H1 (cell line): ENCODE results near the gene ARHGEF4. TPM values are rescaled to one million over a fixed set of nuclear protein-coding genes. Genes with fewer than 3 reads are reported as not detected.

Experiments used
- CTCF ChIA-PET: fragments of 300-600 bp; sonication (Branson Sonifier 250); formaldehyde crosslinking; loops from one replicate; lab custom pipeline; 2021; ENCODE audit not compliant: partially characterized antibody; lab: Charles Lee
- POLR2A ChIA-PET: fragments of 300-600 bp; sonication (Branson Sonifier 250); formaldehyde crosslinking; loops from one replicate; lab custom pipeline; 2021; ENCODE audit warnings: inconsistent platforms; ENCODE audit not compliant: partially characterized antibody; lab: Charles Lee
- DNase-seq, 2 experiments: peaks; one replicate each; pipeline versions ENCODE4 v3.0.0 to v3.0.0-alpha.2; 2010 to 2022; ENCODE audit warnings: low spot score in 2 of 2, low read depth in 1 of 2, mixed read lengths in 1 of 2
- FAIRE-seq: peaks from 2 replicates; lab custom pipeline; 2011; peaks lifted over from hg19 to GRCh38; lab: Jason Lieb, UNC
- H2AFZ ChIP-seq: 2 replicates; pipeline ENCODE4 v1.8.1; 2012; ENCODE audit warnings: low read length, inconsistent platforms
- H2AK5ac ChIP-seq: 2 replicates; pipeline ENCODE4 v1.6.1; 2013; ENCODE audit warnings: low read depth, low read length
- H2BK120ac ChIP-seq: replicated peaks from 2 replicates; pipeline ENCODE3; 2013; ENCODE audit warnings: low read depth, low read length, inconsistent platforms
- H2BK12ac ChIP-seq: 2 replicates; pipeline ENCODE4 v1.6.1; 2013; ENCODE audit warnings: low read depth, low read length
- H2BK15ac ChIP-seq: 2 replicates; pipeline ENCODE4 v1.6.1; 2013; ENCODE audit warnings: low read length
- H2BK20ac ChIP-seq: 2 replicates; pipeline ENCODE4 v1.6.1; 2013; ENCODE audit warnings: low read length
- H2BK5ac ChIP-seq: 2 replicates; pipeline ENCODE4 v1.6.1; 2013; ENCODE audit warnings: low read depth, low read length
- H3K14ac ChIP-seq: 2 replicates; pipeline ENCODE4 v1.6.1; 2013; ENCODE audit warnings: inconsistent platforms; ENCODE audit not compliant: insufficient read length
- H3K18ac ChIP-seq: 2 replicates; pipeline ENCODE4 v1.6.1; 2013; ENCODE audit warnings: low read length; ENCODE audit errors: extremely low read depth
- H3K23ac ChIP-seq: 2 replicates; pipeline ENCODE4 v1.6.1; 2013; ENCODE audit warnings: inconsistent platforms; ENCODE audit not compliant: insufficient read length
- H3K23me2 ChIP-seq: 2 replicates; pipeline ENCODE4 v1.6.1; 2013; ENCODE audit warnings: low read depth, low read length
- H3K27ac ChIP-seq: 2 replicates; pipeline ENCODE4 v1.6.1; 2011; ENCODE audit warnings: low read depth, low read length, inconsistent platforms
- H3K27me3 ChIP-seq, 4 experiments: replicated peaks in 1 of 4; 1 replicate in 1 of 4; 2 replicates in 3 of 4; pipeline versions ENCODE4 v1.6.1 to v1.8.1; 2011 to 2013; ENCODE audit warnings: low read length in 3 of 4, mild to moderate bottlenecking in 3 of 4, inconsistent platforms in 2 of 4, mixed read lengths in 2 of 4, moderate library complexity in 1 of 4; ENCODE audit not compliant: control insufficient read depth in 3 of 4, insufficient read depth in 3 of 4; ENCODE audit errors: extremely low read depth in 1 of 4
- H3K36me3 ChIP-seq, 4 experiments: 2 replicates each; pipeline versions ENCODE4 v1.6.1 to v1.8.1; 2011 to 2013; ENCODE audit warnings: mild to moderate bottlenecking in 4 of 4, low read length in 3 of 4, moderate library complexity in 2 of 4, control low read depth in 1 of 4, inconsistent platforms in 1 of 4; ENCODE audit not compliant: insufficient read depth in 4 of 4, control insufficient read depth in 2 of 4
- H3K4ac ChIP-seq: replicated peaks from 2 replicates; pipeline ENCODE3; 2013; ENCODE audit warnings: low read length, low read depth, mixed read lengths, inconsistent platforms; ENCODE audit not compliant: insufficient read length
- H3K4me1 ChIP-seq, 4 experiments: replicated peaks in 1 of 4; 1 replicate in 1 of 4; 2 replicates in 3 of 4; pipeline versions ENCODE4 v1.6.1 to v1.8.1; 2011 to 2013; ENCODE audit warnings: low read length in 3 of 4, inconsistent platforms in 2 of 4, mixed read lengths in 1 of 4; ENCODE audit not compliant: insufficient read depth in 4 of 4, control insufficient read depth in 3 of 4
- H3K4me2 ChIP-seq, 2 experiments: 2 replicates each; pipeline versions ENCODE4 v1.6.1 to v1.8.1; 2011 to 2013; ENCODE audit warnings: low read depth in 2 of 2, low read length in 2 of 2, control low read depth in 1 of 2, inconsistent platforms in 1 of 2, mild to moderate bottlenecking in 1 of 2; ENCODE audit not compliant: insufficient read depth in 1 of 2
- H3K4me3 ChIP-seq, 4 experiments: fragments of 200-600, 300-600 bp in 1 of 4; sonication (generic), shearing (Covaris generic), sonication (Bioruptor Twin) in 1 of 4; 2 replicates each; pipeline versions ENCODE4 v1.5.1 to v1.8.1; 2011 to 2016; ENCODE audit warnings: low read length in 4 of 4, low read depth in 3 of 4, control low read depth in 2 of 4, inconsistent platforms in 2 of 4, mild to moderate bottlenecking in 2 of 4, mixed read lengths in 1 of 4, moderate library complexity in 1 of 4; ENCODE audit not compliant: insufficient read depth in 2 of 4; ENCODE audit errors: extremely low read depth in 1 of 4
- H3K56ac ChIP-seq: replicated peaks from 2 replicates; pipeline ENCODE3; 2013; ENCODE audit warnings: low read depth, mild to moderate bottlenecking, mixed read lengths, low read length, inconsistent platforms; ENCODE audit not compliant: insufficient read length
- H3K79me1 ChIP-seq: 2 replicates; pipeline ENCODE4 v1.6.1; 2013; ENCODE audit warnings: low read depth, low read length, control low read depth
- H3K79me2 ChIP-seq, 2 experiments: 2 replicates each; pipeline versions ENCODE4 v1.6.1 to v1.8.1; 2012 to 2013; ENCODE audit warnings: low read length in 2 of 2, mild to moderate bottlenecking in 2 of 2, inconsistent platforms in 1 of 2; ENCODE audit not compliant: insufficient read depth in 2 of 2, control insufficient read depth in 1 of 2
- H3K9ac ChIP-seq, 4 experiments: replicated peaks in 1 of 4; 1 replicate in 1 of 4; 2 replicates in 3 of 4; pipeline versions ENCODE4 v1.6.1 to v1.8.1; 2011 to 2013; ENCODE audit warnings: low read depth in 3 of 4, low read length in 3 of 4, control low read depth in 2 of 4, mild to moderate bottlenecking in 2 of 4, moderate library complexity in 2 of 4, inconsistent platforms in 1 of 4; ENCODE audit errors: extremely low read depth in 1 of 4
- H3K9me3 ChIP-seq, 2 experiments: 2 replicates each; pipeline versions ENCODE4 v1.6.1 to v1.8.1; 2012 to 2013; ENCODE audit warnings: mild to moderate bottlenecking in 2 of 2, moderate library complexity in 2 of 2, control low read depth in 1 of 2, inconsistent platforms in 1 of 2, low read depth in 1 of 2, low read length in 1 of 2, mixed read lengths in 1 of 2; ENCODE audit not compliant: insufficient read depth in 2 of 2
- H4K20me1 ChIP-seq, 2 experiments: replicated peaks in 1 of 2; 2 replicates each; pipeline versions ENCODE3 to v1.8.1; 2011 to 2013; ENCODE audit warnings: inconsistent platforms in 2 of 2, low read length in 2 of 2, mild to moderate bottlenecking in 1 of 2; ENCODE audit not compliant: insufficient read depth in 2 of 2, control insufficient read depth in 1 of 2
- H4K5ac ChIP-seq: 2 replicates; pipeline ENCODE4 v1.6.1; 2013; ENCODE audit warnings: low read length, low read depth, mixed read lengths, inconsistent platforms; ENCODE audit not compliant: insufficient read length
- H4K8ac ChIP-seq: 2 replicates; pipeline ENCODE4 v1.8.0; 2013; ENCODE audit warnings: mild to moderate bottlenecking, moderate library complexity, low read length, inconsistent platforms; ENCODE audit not compliant: insufficient read depth; ENCODE audit errors: extremely low read depth
- H4K91ac ChIP-seq: replicated peaks from 2 replicates; pipeline ENCODE3; 2013; ENCODE audit warnings: low read length, mixed read lengths, inconsistent platforms; ENCODE audit not compliant: insufficient read length
- ASH2L ChIP-seq: fragments of 200-600, 300-600 bp; sonication (generic); IDR thresholded peaks from one replicate; pipeline ENCODE4 v1.7.1; 2017; ENCODE audit warnings: low read length
- CBX8 ChIP-seq: fragments of 300-800, 300-1000 bp; sonication (generic); IDR thresholded peaks from 2 replicates; pipeline ENCODE4 v1.7.1; 2016; ENCODE audit warnings: low read depth, low read length, borderline replicate concordance
- CEBPB ChIP-seq: IDR thresholded peaks from 2 replicates; pipeline ENCODE4 v1.6.1; 2012; ENCODE audit warnings: low read depth, low read length
- CREB1 ChIP-seq: IDR thresholded peaks from 2 replicates; pipeline ENCODE4 v1.6.1; 2012; ENCODE audit warnings: inconsistent platforms
- EZH2 ChIP-seq: fragments of 200-600 bp; sonication (generic); IDR thresholded peaks from 2 replicates; pipeline ENCODE4 v1.7.1; 2012; ENCODE audit warnings: low read depth, mild to moderate bottlenecking, moderate library complexity, low read length, inconsistent platforms; ENCODE audit not compliant: severe bottlenecking
- FOSL1 ChIP-seq: IDR thresholded peaks from 2 replicates; pipeline ENCODE4 v1.6.1; 2011; ENCODE audit warnings: mild to moderate bottlenecking, low read depth, low read length, moderate library complexity; ENCODE audit not compliant: insufficient read depth
- HDAC2 ChIP-seq, 2 experiments: fragments of 300-600 bp in 1 of 2; sonication (generic) in 1 of 2; IDR thresholded peaks; 2 replicates each; pipeline ENCODE4 v1.6.1; 2011 to 2012; ENCODE audit warnings: low read depth in 2 of 2, low read length in 2 of 2, mild to moderate bottlenecking in 2 of 2, moderate library complexity in 2 of 2, borderline replicate concordance in 1 of 2, inconsistent platforms in 1 of 2
- JUND ChIP-seq: IDR thresholded peaks from 2 replicates; pipeline ENCODE4 v1.6.1; 2011; ENCODE audit warnings: mild to moderate bottlenecking, improper control_type of control experiment, low read length
- SAP30 ChIP-seq: fragments of 300-600 bp; sonication (generic); IDR thresholded peaks from 2 replicates; pipeline ENCODE4 v1.7.1; 2012; ENCODE audit warnings: low read length, moderate library complexity, mild to moderate bottlenecking, inconsistent platforms; ENCODE audit not compliant: insufficient read depth, insufficient replicate concordance
- TAF7 ChIP-seq: optimal IDR thresholded peaks from 2 replicates; pipeline ENCODE3; 2011; ENCODE audit warnings: low read depth, mild to moderate bottlenecking, inconsistent platforms, low read length, moderate library complexity, borderline replicate concordance
- TEAD4 ChIP-seq: IDR thresholded peaks from 2 replicates; pipeline ENCODE4 v1.6.1; 2012; ENCODE audit warnings: low read depth, low read length, inconsistent platforms, mixed read lengths
- YY1 ChIP-seq: IDR thresholded peaks from 2 replicates; pipeline ENCODE4 v1.6.1; 2011; ENCODE audit warnings: low read depth, mild to moderate bottlenecking, low read length
- WGBS, 2 experiments: shearing (Covaris generic) in 1 of 2; methylation state at CpG; one replicate each; pipeline versions ENCODE4 v1.1.6 to v1.1.7; 2013 to 2015; ENCODE audit warnings: low lambda C conversion rate in 2 of 2, mixed read lengths in 2 of 2, inconsistent platforms in 1 of 2, low coverage in 1 of 2, missing lambda C conversion rate in 1 of 2; ENCODE audit not compliant: insufficient replicate concordance in 2 of 2, insufficient coverage in 1 of 2, insufficient read length in 1 of 2; ENCODE audit errors: extremely low coverage in 1 of 2, missing lambda C conversion rate in 1 of 2; 5-methylcytosine and 5-hydroxymethylcytosine counted together
- polyA plus RNA-seq, 7 experiments: library from polyadenylated mRNA; depleted of rRNA in 3 of 7; stranded (reverse) in 5 of 7; unstranded in 2 of 7; fragments of >200 nt in 5 of 7; fragments of 200-250 nt in 2 of 7; gene quantifications; 1 replicate in 5 of 7; 2 replicates in 1 of 7; 4 replicates in 1 of 7; pipeline versions ENCODE4 v1.2.1 to v1.2.3, GENCODE V29; 2011 to 2013; ENCODE audit warnings: missing spikeins in 2 of 7, mixed read lengths in 2 of 7
- total RNA-seq: library from RNA; stranded (reverse); fragmentation: NEBNext Ultra II Directional; extraction: Animal tissue kit (Norgen Biotek cat#: 25700); gene quantifications from 2 replicates; pipeline ENCODE4 v1.2.1, GENCODE V29; 2021

ARHGEF4 gene
- total and polyA plus RNA-seq, 2 of the 8 experiments (the other 6 are each of a cell fraction or from before 2014, with no cell fraction given) = 10.6 to 14.6 TPM

DNA sequence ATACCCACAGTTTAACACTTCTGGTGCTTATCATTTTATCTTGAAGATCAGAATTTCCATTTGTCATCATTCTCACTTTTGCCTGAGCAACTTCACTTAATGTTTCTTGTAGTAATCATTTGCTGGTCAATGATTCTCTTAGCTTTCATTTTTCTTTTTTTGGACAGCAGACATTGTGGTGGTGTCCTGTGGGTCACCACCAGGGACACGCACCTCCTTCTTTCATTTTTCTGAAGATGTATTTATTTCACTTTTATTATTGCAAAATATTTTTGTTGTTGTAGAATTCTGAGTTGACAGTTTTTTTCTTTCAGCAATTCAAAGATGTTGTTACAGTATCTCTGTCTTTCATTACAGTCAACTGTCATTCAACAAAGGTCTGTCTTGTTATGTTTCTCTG lies 172.3 kb downstream of the ARHGEF4 start:
- POLR2A ChIA-PET = no interaction called here
- Histone ChIP-seq H3K79me1 (no peaks in the 10 kb centered on the region), H3K23me2 (no peaks in the 10 kb centered on the region), H4K91ac (no peak overlapping the region), H4K8ac (no peak overlapping the region), H3K4me1 (peaks cover 0 to 2% (median 0%) of the 10 kb centered on the region in 4 experiments; a peak in 1 of 7 replicates), H3K36me3 (no peaks in the 10 kb centered on the region), H3K4me3 (no peak overlapping the region), H3K4ac (no peak overlapping the region), H3K9me3 (no peaks in the 10 kb centered on the region), H4K20me1 (peaks cover 0 to 4% of the 10 kb centered on the region in 2 experiments), H3K4me2 (no peak overlapping the region), H3K23ac (no peak overlapping the region), H3K14ac (no peak overlapping the region), H2BK20ac (no peak overlapping the region), H2BK15ac (no peak overlapping the region), H2BK5ac (no peak overlapping the region), H3K56ac (no peak overlapping the region), H2BK120ac (no peak overlapping the region), H4K5ac (no peak overlapping the region), H3K79me2 (no peaks in the 10 kb centered on the region), H3K18ac (no peak overlapping the region), H2AFZ (no peak overlapping the region), H2AK5ac (no peak overlapping the region), H2BK12ac (no peak overlapping the region), H3K27me3 (no peaks in the 10 kb centered on the region), H3K27ac (no peak overlapping the region), H3K9ac (no peak overlapping the region)
- 95% methylated on average over 1 of the region's 1 CpG; no CpG with 5 or more reads in 1 of the 2 experiments for WGBS, 2 experiments
- CTCF ChIA-PET = no interaction called here
- FAIRE-seq (no peak), DNase-seq (no peak)
- no peak for TF ChIP-seq TEAD4
- no peak for TF ChIP-seq SAP30
- TF ChIP-seq HDAC2 (IDR thresholded peaks at IDR 0.05; ENCODE audit: borderline replicate concordance in 1 of 2, low read depth in 2 of 2, low read length in 2 of 2) = no peak
- TF ChIP-seq YY1 = no peak
- no peak for TF ChIP-seq CEBPB
- no peak for TF ChIP-seq CREB1
- no peak for TF ChIP-seq TAF7
- TF ChIP-seq EZH2 = no peak
- TF ChIP-seq FOSL1 = no peak
- no peak for TF ChIP-seq JUND
- TF ChIP-seq CBX8 = no peak
- TF ChIP-seq ASH2L = no peak
